HepG2 (cell line): Measurements from ENCODE around the gene CCDC142. TPM values are rescaled to one million over a fixed set of nuclear protein-coding genes. Genes with fewer than 3 reads are reported as not detected.

Experiments used
- DMAP1 ChIP-seq: IDR thresholded peaks from 2 replicates; pipeline ENCODE4 v1.6.1; 2016
- FOSL1 ChIP-seq: sonication (generic); formaldehyde crosslinking; IDR thresholded peaks from 2 replicates; pipeline ENCODE4 v1.9.0; 2021; ENCODE audit warnings: missing genetic modification reagents, borderline replicate concordance
- JUND ChIP-seq: sonication (generic); formaldehyde crosslinking; IDR thresholded peaks from 2 replicates; pipeline ENCODE4 v1.8.0; 2022; ENCODE audit warnings: mild to moderate bottlenecking, missing genetic modification reagents
- KDM1A ChIP-seq: IDR thresholded peaks from 2 replicates; pipeline ENCODE4 v1.6.1; 2016; ENCODE audit warnings: missing compliant biosample characterization
- MEF2D ChIP-seq: sonication (generic); formaldehyde crosslinking; IDR thresholded peaks from 2 replicates; pipeline ENCODE4 v1.5.1; 2020; ENCODE audit warnings: mild to moderate bottlenecking, missing genetic modification reagents
- SSRP1 ChIP-seq: IDR thresholded peaks from 2 replicates; pipeline ENCODE4 v1.6.1; 2016; ENCODE audit warnings: control low read depth
- THYN1 ChIP-seq: sonication (generic); formaldehyde crosslinking; IDR thresholded peaks from 2 replicates; pipeline ENCODE4 v1.8.1; 2023; ENCODE audit warnings: low read depth, mild to moderate bottlenecking, moderate library complexity, missing genetic modification reagents, borderline replicate concordance
- ZMYM2 ChIP-seq: sonication (generic); formaldehyde crosslinking; IDR thresholded peaks from 2 replicates; pipeline ENCODE4 v1.8.0; 2022; ENCODE audit warnings: mild to moderate bottlenecking, missing genetic modification reagents
- ZNF12 ChIP-seq: sonication (generic); formaldehyde crosslinking; IDR thresholded peaks from 2 replicates; pipeline ENCODE4 v1.5.0; 2020; ENCODE audit warnings: missing genetic modification reagents
- ZNF225 ChIP-seq: sonication (generic); formaldehyde crosslinking; IDR thresholded peaks from 2 replicates; pipeline ENCODE4 v1.4.0; 2020; ENCODE audit warnings: mild to moderate bottlenecking, missing genetic modification reagents
- ZNF703 ChIP-seq: sonication (generic); formaldehyde crosslinking; IDR thresholded peaks from 2 replicates; pipeline ENCODE4 v1.5.1; 2020; ENCODE audit warnings: missing genetic modification reagents, mild to moderate bottlenecking, moderate library complexity, borderline replicate concordance
- polyA plus RNA-seq, 8 experiments: library from polyadenylated mRNA; depleted of rRNA in 3 of 8; stranded (reverse) in 7 of 8; unstranded in 1 of 8; fragments of >200 nt; fragmentation: Illumina TruSeq in 4 of 8; extraction: Trizol in 4 of 8; gene quantifications; 2 replicates each; pipeline versions ENCODE4 v1.2.1 to v1.2.3, GENCODE V29; 2011 to 2016; ENCODE audit warnings: low read depth in 4 of 8, missing spikeins in 1 of 8, mixed read lengths in 1 of 8; ENCODE audit not compliant: insufficient read depth in 1 of 8
- total RNA-seq, 5 experiments: library from RNA; depleted of rRNA; stranded (reverse); fragments of >200 nt; fragmentation: Illumina TruSeq; extraction: Trizol; gene quantifications; 2 replicates each; pipeline ENCODE4 v1.2.3, GENCODE V29; 2016; ENCODE audit warnings: low read depth in 1 of 5
- TF ChIP-seq, protein P1 (sequence below): sonication (generic); formaldehyde crosslinking; IDR thresholded peaks from 2 replicates; pipeline ENCODE4 v1.4.0; 2020; ENCODE audit warnings: missing genetic modification reagents
- TF ChIP-seq, protein P2 (sequence below): sonication (generic); formaldehyde crosslinking; IDR thresholded peaks from 2 replicates; pipeline ENCODE4 v1.5.1; 2020; ENCODE audit warnings: missing genetic modification reagents, mild to moderate bottlenecking, borderline replicate concordance
- TF ChIP-seq, protein P3 (sequence below): sonication (generic); formaldehyde crosslinking; IDR thresholded peaks from 2 replicates; pipeline ENCODE4 v1.5.1; 2020; ENCODE audit warnings: mild to moderate bottlenecking, moderate library complexity, missing genetic modification reagents
- TF ChIP-seq, protein P4 (sequence below): IDR thresholded peaks from 2 replicates; pipeline ENCODE4 v1.6.1; 2016; ENCODE audit warnings: missing biosample characterization, missing genetic modification reagents, low read depth

CCDC142 gene
- total and polyA plus RNA-seq, 2 of the 13 experiments (the other 11 are each of a cell fraction or from before 2014, with no cell fraction given): 14.7 to 30.4 TPM

GRCh38 chr2:74507145-74507925 lies 24.5 kb upstream of the CCDC142 start, which contains the start of gene PCGF1 (continued):
- TF ChIP-seq, protein P1, sequence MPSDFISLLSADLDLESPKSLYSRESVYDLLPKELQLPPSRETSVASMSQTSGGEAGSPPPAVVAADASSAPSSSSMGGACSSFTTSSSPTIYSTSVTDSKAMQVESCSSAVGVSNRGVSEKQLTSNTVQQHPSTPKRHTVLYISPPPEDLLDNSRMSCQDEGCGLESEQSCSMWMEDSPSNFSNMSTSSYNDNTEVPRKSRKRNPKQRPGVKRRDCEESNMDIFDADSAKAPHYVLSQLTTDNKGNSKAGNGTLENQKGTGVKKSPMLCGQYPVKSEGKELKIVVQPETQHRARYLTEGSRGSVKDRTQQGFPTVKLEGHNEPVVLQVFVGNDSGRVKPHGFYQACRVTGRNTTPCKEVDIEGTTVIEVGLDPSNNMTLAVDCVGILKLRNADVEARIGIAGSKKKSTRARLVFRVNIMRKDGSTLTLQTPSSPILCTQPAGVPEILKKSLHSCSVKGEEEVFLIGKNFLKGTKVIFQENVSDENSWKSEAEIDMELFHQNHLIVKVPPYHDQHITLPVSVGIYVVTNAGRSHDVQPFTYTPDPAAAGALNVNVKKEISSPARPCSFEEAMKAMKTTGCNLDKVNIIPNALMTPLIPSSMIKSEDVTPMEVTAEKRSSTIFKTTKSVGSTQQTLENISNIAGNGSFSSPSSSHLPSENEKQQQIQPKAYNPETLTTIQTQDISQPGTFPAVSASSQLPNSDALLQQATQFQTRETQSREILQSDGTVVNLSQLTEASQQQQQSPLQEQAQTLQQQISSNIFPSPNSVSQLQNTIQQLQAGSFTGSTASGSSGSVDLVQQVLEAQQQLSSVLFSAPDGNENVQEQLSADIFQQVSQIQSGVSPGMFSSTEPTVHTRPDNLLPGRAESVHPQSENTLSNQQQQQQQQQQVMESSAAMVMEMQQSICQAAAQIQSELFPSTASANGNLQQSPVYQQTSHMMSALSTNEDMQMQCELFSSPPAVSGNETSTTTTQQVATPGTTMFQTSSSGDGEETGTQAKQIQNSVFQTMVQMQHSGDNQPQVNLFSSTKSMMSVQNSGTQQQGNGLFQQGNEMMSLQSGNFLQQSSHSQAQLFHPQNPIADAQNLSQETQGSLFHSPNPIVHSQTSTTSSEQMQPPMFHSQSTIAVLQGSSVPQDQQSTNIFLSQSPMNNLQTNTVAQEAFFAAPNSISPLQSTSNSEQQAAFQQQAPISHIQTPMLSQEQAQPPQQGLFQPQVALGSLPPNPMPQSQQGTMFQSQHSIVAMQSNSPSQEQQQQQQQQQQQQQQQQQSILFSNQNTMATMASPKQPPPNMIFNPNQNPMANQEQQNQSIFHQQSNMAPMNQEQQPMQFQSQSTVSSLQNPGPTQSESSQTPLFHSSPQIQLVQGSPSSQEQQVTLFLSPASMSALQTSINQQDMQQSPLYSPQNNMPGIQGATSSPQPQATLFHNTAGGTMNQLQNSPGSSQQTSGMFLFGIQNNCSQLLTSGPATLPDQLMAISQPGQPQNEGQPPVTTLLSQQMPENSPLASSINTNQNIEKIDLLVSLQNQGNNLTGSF (CRISPR knock-in tag): peak; percentile 93; the same call in 1 of the 2 replicates
- TF ChIP-seq ZMYM2 (no peak), KDM1A (CRISPR knock-in tag) (no peak), MEF2D (CRISPR knock-in tag) (peak; percentile 82), ZNF225 (CRISPR knock-in tag) (no peak; the same call in 1 of the 2 replicates), FOSL1 (CRISPR knock-in tag) (no peak), DMAP1 (peak; percentile 85), JUND (peak; percentile 9), THYN1 (CRISPR knock-in tag) (no peak; the same call in 1 of the 2 replicates), ZNF703 (CRISPR knock-in tag) (no peak), SSRP1 (CRISPR knock-in tag) (no peak), ZNF12 (CRISPR knock-in tag) (peak; percentile 3; the same call in 1 of the 2 replicates)
- TF ChIP-seq, protein P2, sequence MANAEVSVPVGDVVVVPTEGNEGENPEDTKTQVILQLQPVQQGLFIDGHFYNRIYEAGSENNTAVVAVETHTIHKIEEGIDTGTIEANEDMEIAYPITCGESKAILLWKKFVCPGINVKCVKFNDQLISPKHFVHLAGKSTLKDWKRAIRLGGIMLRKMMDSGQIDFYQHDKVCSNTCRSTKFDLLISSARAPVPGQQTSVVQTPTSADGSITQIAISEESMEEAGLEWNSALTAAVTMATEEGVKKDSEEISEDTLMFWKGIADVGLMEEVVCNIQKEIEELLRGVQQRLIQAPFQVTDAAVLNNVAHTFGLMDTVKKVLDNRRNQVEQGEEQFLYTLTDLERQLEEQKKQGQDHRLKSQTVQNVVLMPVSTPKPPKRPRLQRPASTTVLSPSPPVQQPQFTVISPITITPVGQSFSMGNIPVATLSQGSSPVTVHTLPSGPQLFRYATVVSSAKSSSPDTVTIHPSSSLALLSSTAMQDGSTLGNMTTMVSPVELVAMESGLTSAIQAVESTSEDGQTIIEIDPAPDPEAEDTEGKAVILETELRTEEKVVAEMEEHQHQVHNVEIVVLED (CRISPR knock-in tag): peak; percentile 74; the same call in 1 of the 2 replicates
- TF ChIP-seq, protein P3, sequence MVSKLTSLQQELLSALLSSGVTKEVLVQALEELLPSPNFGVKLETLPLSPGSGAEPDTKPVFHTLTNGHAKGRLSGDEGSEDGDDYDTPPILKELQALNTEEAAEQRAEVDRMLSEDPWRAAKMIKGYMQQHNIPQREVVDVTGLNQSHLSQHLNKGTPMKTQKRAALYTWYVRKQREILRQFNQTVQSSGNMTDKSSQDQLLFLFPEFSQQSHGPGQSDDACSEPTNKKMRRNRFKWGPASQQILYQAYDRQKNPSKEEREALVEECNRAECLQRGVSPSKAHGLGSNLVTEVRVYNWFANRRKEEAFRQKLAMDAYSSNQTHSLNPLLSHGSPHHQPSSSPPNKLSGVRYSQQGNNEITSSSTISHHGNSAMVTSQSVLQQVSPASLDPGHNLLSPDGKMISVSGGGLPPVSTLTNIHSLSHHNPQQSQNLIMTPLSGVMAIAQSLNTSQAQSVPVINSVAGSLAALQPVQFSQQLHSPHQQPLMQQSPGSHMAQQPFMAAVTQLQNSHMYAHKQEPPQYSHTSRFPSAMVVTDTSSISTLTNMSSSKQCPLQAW (CRISPR knock-in tag): peak; percentile 86
- TF ChIP-seq, protein P4, sequence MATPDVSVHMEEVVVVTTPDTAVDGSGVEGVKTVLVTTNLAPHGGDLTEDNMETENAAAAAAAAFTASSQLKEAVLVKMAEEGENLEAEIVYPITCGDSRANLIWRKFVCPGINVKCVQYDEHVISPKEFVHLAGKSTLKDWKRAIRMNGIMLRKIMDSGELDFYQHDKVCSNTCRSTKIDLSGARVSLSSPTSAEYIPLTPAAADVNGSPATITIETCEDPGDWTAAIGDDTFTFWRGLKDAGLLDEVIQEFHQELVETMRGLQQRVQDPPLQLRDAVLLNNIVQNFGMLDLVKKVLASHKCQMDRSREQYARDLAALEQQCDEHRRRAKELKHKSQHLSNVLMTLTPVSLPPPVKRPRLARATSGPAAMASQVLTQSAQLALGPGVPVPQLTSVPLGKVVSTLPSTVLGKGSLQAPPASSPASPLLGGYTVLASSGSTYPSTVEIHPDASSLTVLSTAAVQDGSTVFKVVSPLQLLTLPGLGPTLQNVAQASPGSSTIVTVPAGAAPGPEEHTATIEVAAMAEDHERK (CRISPR knock-in tag): no peak
